KMS-11 (cell line): Measurements from ENCODE around the gene TRIML2.

Source experiments
- H2AFZ ChIP-seq: fragments of 200-600 bp; sonication (generic); 2 replicates; pipeline ENCODE4 v1.6.1; 2016; ENCODE audit warnings: antibody characterized with exemption, mixed run types, low read depth
- H3K27ac ChIP-seq: fragments of 200-600 bp; sonication (generic); 2 replicates; pipeline ENCODE4 v1.6.1; 2016; ENCODE audit warnings: mild to moderate bottlenecking, mixed run types
- H3K27me3 ChIP-seq: fragments of 200-600 bp; sonication (generic); 2 replicates; pipeline ENCODE4 v1.6.1; 2017; ENCODE audit warnings: mild to moderate bottlenecking, low read depth, mixed run types, moderate library complexity; ENCODE audit not compliant: insufficient read depth
- H3K36me3 ChIP-seq: fragments of 200-600 bp; sonication (generic); 2 replicates; pipeline ENCODE4 v1.6.1; 2017; ENCODE audit warnings: mild to moderate bottlenecking, mixed run types; ENCODE audit not compliant: insufficient read depth
- H3K4me1 ChIP-seq: fragments of 200-600 bp; sonication (generic); 2 replicates; pipeline ENCODE4 v1.6.1; 2016; ENCODE audit warnings: mild to moderate bottlenecking, low read depth, mixed run types; ENCODE audit not compliant: poor library complexity, severe bottlenecking
- H3K4me2 ChIP-seq: fragments of 200-600 bp; sonication (generic); 2 replicates; pipeline ENCODE4 v1.7.0; 2016; ENCODE audit warnings: mild to moderate bottlenecking, mixed run types
- H3K4me3 ChIP-seq: fragments of 200-600 bp; sonication (generic); IDR thresholded peaks from 2 replicates; pipeline ENCODE4 v1.6.1; 2017; ENCODE audit warnings: low read depth, low read length, mixed read lengths; ENCODE audit not compliant: insufficient read depth
- H3K79me2 ChIP-seq: fragments of 200-600 bp; sonication (generic); 2 replicates; pipeline ENCODE4 v1.6.1; 2016; ENCODE audit warnings: low read depth, mixed run types; ENCODE audit not compliant: insufficient read depth
- H3K9ac ChIP-seq: fragments of 200-600 bp; sonication (generic); 2 replicates; pipeline ENCODE4 v1.6.1; 2016; ENCODE audit warnings: mild to moderate bottlenecking, mixed run types
- H4K20me1 ChIP-seq: fragments of 200-600 bp; sonication (generic); 2 replicates; pipeline ENCODE4 v1.6.1; 2016; ENCODE audit warnings: mild to moderate bottlenecking, mixed run types; ENCODE audit not compliant: insufficient read depth
- CTCF ChIP-seq: fragments of 200-600 bp; sonication (generic); conservative IDR thresholded peaks from 2 replicates; pipeline ENCODE4 v1.6.1; 2017; ENCODE audit warnings: low read depth, mild to moderate bottlenecking, antibody characterized with exemption, low read length, moderate library complexity, mixed read lengths

Gene TRIML2

GRCh38 chr4:188113156-188113555, 3.8 kb upstream of the TRIML2 start:
- no peak overlapping the region for H2AFZ ChIP-seq

GRCh38 chr4:188111955-188112354, 2.6 kb upstream of the TRIML2 start:
- Histone ChIP-seq H3K27ac (no peak overlapping the region), H3K4me1 (no peaks in the 10 kb centered on the region), H3K27me3 (no peaks in the 10 kb centered on the region)

More at GRCh38 chr4:188113156-188113555, 3.8 kb upstream of the TRIML2 start:
- no peak for TF ChIP-seq CTCF
- Histone ChIP-seq H3K9ac (no peak overlapping the region), H3K27ac (no peak overlapping the region), H3K79me2 (no peaks in the 10 kb centered on the region), H3K4me2 (no peak overlapping the region), H3K4me1 (no peaks in the 10 kb centered on the region), H3K36me3 (no peaks in the 10 kb centered on the region), H3K4me3 (no peak overlapping the region), H4K20me1 (no peaks in the 10 kb centered on the region), H3K27me3 (no peaks in the 10 kb centered on the region)

GRCh38 chr4:188110741-188111471, 1.5 kb upstream of the TRIML2 start:
- no peak overlapping the region for H3K4me2 ChIP-seq
- no peak for TF ChIP-seq CTCF
- no peak overlapping the region for H3K27ac ChIP-seq

More at GRCh38 chr4:188111955-188112354, 2.6 kb upstream of the TRIML2 start:
- no peak overlapping the region for H3K9ac ChIP-seq
- no peak for TF ChIP-seq CTCF
- no peaks in the 10 kb centered on the region for H3K79me2 ChIP-seq
- H3K4me2 ChIP-seq, result no peak overlapping the region
- no peaks in the 10 kb centered on the region for H4K20me1 ChIP-seq
- no peaks in the 10 kb centered on the region for H3K36me3 ChIP-seq
- H3K4me3 ChIP-seq, result no peak overlapping the region
- no peak overlapping the region for H2AFZ ChIP-seq

GRCh38 chr4:188110036-188110435, 633 bp upstream of the TRIML2 start:
- Histone ChIP-seq H4K20me1 (no peaks in the 10 kb centered on the region), H3K4me2 (no peak overlapping the region), H3K27me3 (no peaks in the 10 kb centered on the region), H2AFZ (no peak overlapping the region), H3K9ac (no peak overlapping the region), H3K4me1 (no peaks in the 10 kb centered on the region), H3K36me3 (no peaks in the 10 kb centered on the region), H3K79me2 (no peaks in the 10 kb centered on the region), H3K27ac (no peak overlapping the region), H3K4me3 (no peak overlapping the region)
- TF ChIP-seq CTCF, result no peak

More at GRCh38 chr4:188110741-188111471, 1.5 kb upstream of the TRIML2 start:
- Histone ChIP-seq H3K4me3 (no peak overlapping the region), H3K27me3 (no peaks in the 10 kb centered on the region), H3K36me3 (no peaks in the 10 kb centered on the region), H3K9ac (no peak overlapping the region), H3K4me1 (no peaks in the 10 kb centered on the region), H4K20me1 (no peaks in the 10 kb centered on the region), H2AFZ (no peak overlapping the region), H3K79me2 (no peaks in the 10 kb centered on the region)
